Keratinocyte (primary cell): ENCODE measurements around the gene MED12L. TPM values are rescaled to one million over a fixed set of nuclear protein-coding genes. Genes with fewer than 3 reads are reported as not detected.

Source experiments
- DNase-seq: peaks from one replicate; pipeline ENCODE4 v3.0.0-alpha.2; 2011; ENCODE audit warnings: low read depth, missing footprints, low spot score
- FAIRE-seq: peaks from 2 replicates; lab custom pipeline; 2011; peaks lifted over from hg19 to GRCh38; lab: Jason Lieb, UNC
- H2AFZ ChIP-seq: 2 replicates; pipeline ENCODE4 v1.6.0; 2012; ENCODE audit warnings: low read length, control low read depth, inconsistent platforms; ENCODE audit not compliant: control insufficient read depth
- H3K27ac ChIP-seq: 2 replicates; pipeline ENCODE4 v1.5.1; 2011; ENCODE audit warnings: low read length; ENCODE audit not compliant: control insufficient read depth, insufficient read depth
- H3K27me3 ChIP-seq: 3 replicates; pipeline ENCODE4 v1.6.0; 2011; ENCODE audit warnings: low read length; ENCODE audit not compliant: control insufficient read depth, insufficient read depth; ENCODE audit errors: extremely low read depth
- H3K36me3 ChIP-seq, 2 experiments: 2 replicates in 1 of 2; 3 replicates in 1 of 2; pipeline ENCODE4 v1.5.1; 2011; ENCODE audit warnings: low read length in 2 of 2, mild to moderate bottlenecking in 1 of 2; ENCODE audit not compliant: control insufficient read depth in 2 of 2, insufficient read depth in 2 of 2; ENCODE audit errors: extremely low read depth in 1 of 2
- H3K4me1 ChIP-seq: 3 replicates; pipeline ENCODE4 v1.5.1; 2011; ENCODE audit warnings: low read length; ENCODE audit not compliant: control insufficient read depth, insufficient read depth; ENCODE audit errors: extremely low read depth
- H3K4me2 ChIP-seq: 3 replicates; pipeline ENCODE4 v1.6.0; 2011; ENCODE audit warnings: low read depth, low read length; ENCODE audit not compliant: control insufficient read depth, insufficient read depth; ENCODE audit errors: extremely low read depth
- H3K4me3 ChIP-seq, 3 experiments: fragments of 200-600 bp in 1 of 3; sonication (generic) in 1 of 3; 2 replicates in 2 of 3; 3 replicates in 1 of 3; pipeline ENCODE4 v1.5.1; 2011 to 2016; ENCODE audit warnings: low read length in 3 of 3, mild to moderate bottlenecking in 3 of 3, control low read depth in 2 of 3, inconsistent platforms in 1 of 3, low read depth in 1 of 3, mixed read lengths in 1 of 3, mixed run types in 1 of 3, moderate library complexity in 1 of 3; ENCODE audit not compliant: control insufficient read depth in 2 of 3, insufficient read depth in 2 of 3; ENCODE audit errors: extremely low read depth in 1 of 3
- H3K79me2 ChIP-seq: 2 replicates; pipeline ENCODE4 v1.6.0; 2012; ENCODE audit warnings: low read length; ENCODE audit not compliant: control insufficient read depth, insufficient read depth
- H3K9ac ChIP-seq: 3 replicates; pipeline ENCODE4 v1.6.0; 2011; ENCODE audit warnings: low read length; ENCODE audit not compliant: control insufficient read depth, insufficient read depth; ENCODE audit errors: extremely low read depth
- H3K9me1 ChIP-seq: 3 replicates; pipeline ENCODE4 v1.6.0; 2011; ENCODE audit warnings: low read length; ENCODE audit not compliant: control insufficient read depth, insufficient read depth; ENCODE audit errors: extremely low read depth
- H3K9me3 ChIP-seq: 2 replicates; pipeline ENCODE4 v1.5.1; 2012; ENCODE audit warnings: low read depth, low read length; ENCODE audit not compliant: control insufficient read depth
- H4K20me1 ChIP-seq: 3 replicates; pipeline ENCODE4 v1.6.0; 2011; ENCODE audit warnings: low read length; ENCODE audit not compliant: control insufficient read depth, insufficient read depth; ENCODE audit errors: extremely low read depth
- CTCF ChIP-seq, 3 experiments: IDR thresholded peaks in 1 of 3; conservative IDR thresholded peaks in 1 of 3; optimal IDR thresholded peaks in 1 of 3; 2 replicates in 2 of 3; 3 replicates in 1 of 3; pipeline versions ENCODE3 to v1.5.1; 2011; ENCODE audit warnings: low read length in 3 of 3, mild to moderate bottlenecking in 3 of 3, moderate library complexity in 2 of 3, control low read depth in 1 of 3, inconsistent platforms in 1 of 3; ENCODE audit not compliant: insufficient read depth in 2 of 3; ENCODE audit errors: extremely low read depth in 1 of 3
- EZH2 ChIP-seq: IDR thresholded peaks from one replicate; pipeline ENCODE4 v1.6.1; 2012; ENCODE audit warnings: inconsistent platforms, mild to moderate bottlenecking, low read length, moderate library complexity
- dilution Hi-C: fragments of 300-500 bp; cut with MboI; formaldehyde crosslinking; loops from one replicate; pipeline ENCODE4 v1.7.0; 2020; ENCODE audit warnings: low sequenced_read_pairs; ENCODE audit not compliant: extremely low pct_ligation_motif_present
- polyA plus RNA-seq, 5 experiments: library from polyadenylated mRNA; depleted of rRNA in 3 of 5; stranded (reverse) in 3 of 5; stranded (forward) in 1 of 5; unstranded in 1 of 5; fragments of >200 nt; gene quantifications; 1 replicate in 1 of 5; 2 replicates in 3 of 5; 3 replicates in 1 of 5; pipeline versions ENCODE4 v1.2.1 to v1.2.3, GENCODE V29; 2011 to 2012; ENCODE audit warnings: missing spikeins in 2 of 5, low read depth in 1 of 5, low replicate concordance in 1 of 5

The MED12L gene
- polyA plus RNA-seq, 1 donor (not counting 4 experiments of a cell fraction or from before 2014, with no cell fraction given): 0.04 TPM

- no peak for DNase-seq
- H3K4me2 ChIP-seq: no peak overlapping the region
- no peak for FAIRE-seq
- no peak overlapping the region for H3K4me3 ChIP-seq
- H3K9me3 ChIP-seq: no peaks in the 10 kb centered on the region
- no peaks in the 10 kb centered on the region for H3K9me1 ChIP-seq
- no peaks in the 10 kb centered on the region for H3K36me3 ChIP-seq
- no peaks in the 10 kb centered on the region for H3K79me2 ChIP-seq
- no peak overlapping the region for H2AFZ ChIP-seq
- TF ChIP-seq EZH2: no peak
- TF ChIP-seq CTCF (optimal IDR thresholded peaks at IDR 0.05 in 1 of 3, IDR thresholded peaks at IDR 0.05 in 1 of 3, conservative IDR thresholded peaks at IDR 0.05 in 1 of 3; ENCODE audit: extremely low read depth in 1 of 3, insufficient read depth in 2 of 3, low read length in 3 of 3): no peak
- H4K20me1 ChIP-seq: no peaks in the 10 kb centered on the region
- dilution Hi-C loops: no loop called here
- H3K4me1 ChIP-seq: no peaks in the 10 kb centered on the region
- peaks cover 15% of the 10 kb centered on the region for H3K27me3 ChIP-seq
- no peak overlapping the region for H3K27ac ChIP-seq
- H3K9ac ChIP-seq: no peak overlapping the region
These were observed 20.8 kb downstream of the MED12L start for GRCh38 chr3:151106311-151106710.

GRCh38 chr3:151107177-151107576 is 21.7 kb downstream of the MED12L start:
- Histone ChIP-seq H3K9ac (no peak overlapping the region), H3K27ac (no peak overlapping the region), H3K9me1 (no peaks in the 10 kb centered on the region), H3K9me3 (no peaks in the 10 kb centered on the region), H3K4me2 (no peak overlapping the region), H2AFZ (no peak overlapping the region), H4K20me1 (no peaks in the 10 kb centered on the region), H3K4me3 (no peak overlapping the region), H3K4me1 (no peaks in the 10 kb centered on the region), H3K27me3 (peaks cover 10% of the 10 kb centered on the region), H3K79me2 (no peaks in the 10 kb centered on the region), H3K36me3 (no peaks in the 10 kb centered on the region)
- DNase-seq: no peak
- TF ChIP-seq CTCF (optimal IDR thresholded peaks at IDR 0.05 in 1 of 3, IDR thresholded peaks at IDR 0.05 in 1 of 3, conservative IDR thresholded peaks at IDR 0.05 in 1 of 3; ENCODE audit: extremely low read depth in 1 of 3, insufficient read depth in 2 of 3, low read length in 3 of 3) (no peak), EZH2 (no peak)
- dilution Hi-C loops: no loop called here
- no peak for FAIRE-seq
